SIG-M5 (cell line): ENCODE results near the gene JOSD1.

ENCODE experiments used
- DNase-seq: peaks from one replicate; lab custom pipeline; 2025; lab: John Stamatoyannopoulos, UW

The JOSD1 gene

DNA sequence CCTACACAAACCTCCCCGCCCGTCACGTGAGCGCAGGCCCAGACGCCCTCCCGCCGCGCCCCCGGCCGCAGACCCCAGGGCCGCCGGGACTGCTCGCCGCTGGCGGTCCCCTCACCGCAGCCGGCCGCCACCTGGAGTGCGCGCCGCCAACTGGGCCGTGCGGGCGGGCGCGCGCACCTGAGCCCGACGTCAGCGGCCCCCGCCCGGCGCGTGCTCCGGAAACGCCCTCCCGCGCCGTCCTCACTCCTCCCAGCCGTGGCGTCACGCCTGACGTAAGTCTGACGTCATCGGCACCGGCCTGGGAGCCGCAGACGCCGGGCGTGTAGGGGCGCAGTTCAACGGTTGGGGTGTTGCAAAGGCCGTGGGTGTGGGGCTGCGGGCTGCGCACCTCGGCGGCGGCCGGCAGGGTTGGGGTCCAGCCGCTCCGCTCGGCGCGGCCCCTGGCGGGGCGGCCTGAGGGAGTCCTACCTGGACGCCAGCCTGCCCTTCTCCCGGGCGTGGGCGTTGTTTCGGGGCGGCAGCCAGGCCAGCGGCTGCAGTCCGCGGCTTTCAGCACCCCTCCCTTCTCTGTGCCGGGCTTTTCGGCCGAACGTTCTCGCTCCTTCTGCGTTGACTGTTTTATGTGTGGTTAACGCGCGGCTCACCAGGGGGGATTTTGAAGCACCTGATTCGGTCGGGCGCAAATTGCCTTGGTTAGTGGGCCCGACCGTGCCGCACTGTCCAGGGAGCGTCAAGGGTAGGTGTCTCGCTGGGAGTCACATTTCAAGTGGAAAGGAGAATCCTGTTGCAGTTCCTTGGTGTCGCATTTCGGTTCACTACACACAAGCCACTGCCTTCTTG, at the start of gene JOSD1:
Gene JOSD1, minus strand, starts transcription at position 155 of the 840 bp plus-strand sequence. CDS start 956 bp downstream, outside the sequence.
- no peak for DNase-seq

DNA sequence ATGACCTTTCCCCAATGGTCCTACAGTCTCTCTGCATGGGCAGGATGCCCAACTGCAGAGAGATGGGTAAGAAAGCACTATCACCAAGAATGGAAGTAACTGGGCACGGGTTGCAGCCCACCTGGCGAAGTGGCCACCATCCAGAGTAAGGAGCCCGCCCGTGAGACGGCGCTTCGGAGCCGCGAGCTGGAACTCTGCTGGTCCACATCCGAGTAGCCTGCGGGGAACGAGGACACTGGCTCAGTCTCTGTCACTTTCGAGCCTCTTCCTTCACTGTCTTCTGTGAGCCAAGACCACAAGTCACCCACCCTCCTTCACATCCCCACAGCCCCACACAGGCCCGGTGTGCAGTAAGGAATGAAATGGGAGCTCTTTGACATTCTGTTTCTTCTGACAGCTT, 49.4 kb upstream of the JOSD1 start:
- DNase-seq, result no peak

DNA sequence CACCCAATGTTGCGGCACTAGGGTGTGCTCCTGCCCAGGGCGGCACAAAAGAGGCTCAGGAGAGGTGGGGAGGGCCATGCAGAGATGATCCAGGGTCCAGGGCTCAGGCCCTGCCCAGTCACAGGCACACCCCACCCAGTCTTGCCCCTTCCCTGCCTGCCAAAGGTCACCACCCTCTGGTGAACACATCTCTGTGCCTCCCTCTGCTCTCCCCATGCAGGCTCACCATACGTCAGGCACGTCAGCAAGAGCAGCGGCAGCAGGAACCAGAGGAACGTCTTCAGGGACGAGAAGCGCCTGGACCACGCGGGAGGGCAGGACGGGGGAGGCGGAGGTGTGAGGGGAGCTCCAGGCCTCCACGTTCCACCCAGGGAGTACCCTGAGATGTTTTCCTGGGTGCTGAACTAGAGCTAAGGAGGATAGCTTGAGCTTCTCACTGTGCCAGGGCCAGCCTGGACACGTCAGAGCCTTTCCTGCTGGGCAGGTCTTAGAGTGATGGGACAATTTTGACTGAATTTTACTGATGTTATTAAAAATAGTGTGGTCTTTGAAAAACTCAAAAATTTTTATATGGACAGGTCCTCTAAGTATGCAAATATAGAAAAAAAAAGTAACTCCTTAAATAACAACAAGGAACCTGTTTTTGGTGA, 47.9 kb upstream of the JOSD1 start:
- DNase-seq, result no peak

DNA sequence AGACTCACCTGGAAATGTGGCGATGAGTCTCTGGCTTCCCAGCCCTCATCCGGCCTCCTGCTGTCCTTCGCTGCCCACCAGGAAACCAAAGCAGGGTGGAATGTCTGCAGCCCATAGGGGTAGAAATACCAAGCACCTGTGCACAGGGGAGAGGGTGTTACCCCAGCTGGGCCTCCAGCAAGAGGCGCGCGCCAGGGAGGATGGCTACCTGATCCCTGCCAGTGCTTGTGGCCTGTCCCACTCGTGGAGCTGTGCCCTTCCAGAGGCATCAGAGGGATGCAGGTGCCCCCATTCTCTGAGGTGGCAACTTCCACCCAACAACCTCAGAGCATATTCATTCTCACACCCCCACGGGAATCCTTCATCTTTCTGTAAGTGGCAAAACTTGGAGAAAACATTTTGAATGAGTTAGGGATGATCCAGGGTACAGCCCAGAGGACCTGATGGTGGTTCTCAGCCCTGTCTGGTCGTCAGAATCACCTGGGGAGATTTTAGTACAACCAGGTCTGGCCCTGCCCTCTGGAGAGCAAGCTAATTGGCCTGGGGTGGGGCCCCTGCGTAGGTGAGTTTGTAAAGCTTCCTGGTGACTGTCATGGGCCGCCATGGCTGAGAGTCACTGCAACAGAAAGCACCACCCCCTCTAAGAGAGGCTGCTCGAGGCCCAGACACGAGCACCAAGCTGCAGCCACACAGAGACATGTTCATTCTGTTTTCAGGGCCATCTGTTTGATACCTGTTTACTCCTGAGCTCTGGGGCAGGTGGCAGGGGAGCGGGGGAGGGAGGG, 45.1 kb upstream of the JOSD1 start:
- DNase-seq, result no peak

DNA sequence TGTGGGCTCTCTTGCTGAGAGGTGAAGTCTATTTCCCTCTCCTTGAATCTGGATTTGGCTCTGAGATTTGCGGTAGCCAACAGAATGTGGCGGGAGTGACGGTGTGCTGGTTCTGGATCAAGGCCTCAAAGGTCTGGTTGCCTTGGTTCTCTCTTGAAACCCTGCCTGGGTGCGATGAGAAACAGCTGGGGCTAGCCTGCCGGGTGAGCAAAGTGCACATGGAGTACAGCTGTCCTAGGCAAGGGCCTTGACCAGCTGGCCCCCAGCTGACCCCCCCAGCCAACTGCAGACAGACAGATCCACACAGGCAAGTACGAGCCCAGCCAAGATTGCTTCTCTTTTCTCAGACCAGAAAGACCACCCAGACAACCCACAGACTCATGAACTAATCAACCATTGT, 44.2 kb upstream of the JOSD1 start:
- DNase-seq, result no peak

DNA sequence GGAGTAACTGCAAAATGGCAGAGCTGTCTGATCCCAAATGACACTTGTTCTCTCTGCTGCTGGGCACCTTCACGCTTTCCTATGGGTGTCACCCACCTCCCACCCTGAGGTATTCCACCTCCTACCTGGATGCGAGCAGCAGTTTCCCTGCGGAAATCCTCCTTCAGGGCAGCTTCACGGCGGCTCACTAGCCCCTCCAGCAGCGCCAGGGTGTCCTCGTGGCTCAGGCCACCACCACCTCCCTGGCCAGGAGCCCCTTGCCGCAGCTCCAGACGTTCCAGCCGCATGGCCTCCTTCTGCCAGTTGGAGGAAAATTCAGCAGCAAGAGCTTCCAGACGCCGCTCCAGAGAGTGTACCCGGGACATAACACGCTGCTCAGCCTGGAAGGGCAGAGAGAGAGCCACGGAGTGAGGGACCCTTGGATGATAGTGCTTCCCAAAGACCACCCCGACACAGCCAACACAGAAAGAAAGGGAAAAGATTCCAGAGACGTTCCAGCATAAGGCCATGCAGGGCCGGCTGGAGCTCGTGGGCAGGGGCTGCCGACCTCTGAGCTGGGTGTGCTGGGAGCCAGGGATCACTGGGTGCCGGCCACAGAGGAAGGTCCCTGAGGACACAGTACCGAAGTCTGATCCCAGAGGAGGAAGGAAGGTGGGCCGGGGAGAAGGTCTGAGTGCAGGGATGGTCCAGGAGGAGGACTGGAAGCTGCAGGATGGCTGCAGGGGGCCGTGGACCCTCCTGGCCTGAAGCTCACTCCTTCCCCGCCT, 41.6 kb upstream of the JOSD1 start:
- no peak for DNase-seq

DNA sequence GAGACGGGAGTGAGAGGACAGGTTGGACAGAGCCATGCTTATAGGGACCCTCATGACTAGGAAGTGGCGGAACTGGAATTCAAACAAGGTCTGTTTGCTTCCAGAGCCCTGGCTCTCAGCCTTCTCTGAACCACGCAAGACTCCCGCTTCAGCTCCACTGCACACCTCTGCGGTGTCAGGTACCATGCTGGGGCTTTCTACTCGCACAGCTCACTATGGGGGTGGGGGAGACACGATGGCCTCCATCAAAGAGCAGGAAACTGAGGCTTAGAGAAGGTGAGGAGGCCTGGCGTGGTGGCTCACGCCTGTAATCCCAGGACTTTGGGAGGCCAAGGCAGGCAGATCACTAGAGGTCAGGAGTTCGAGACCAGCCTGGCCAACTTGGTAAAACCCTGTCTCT, 40.8 kb upstream of the JOSD1 start:
- DNase-seq, result no peak

DNA sequence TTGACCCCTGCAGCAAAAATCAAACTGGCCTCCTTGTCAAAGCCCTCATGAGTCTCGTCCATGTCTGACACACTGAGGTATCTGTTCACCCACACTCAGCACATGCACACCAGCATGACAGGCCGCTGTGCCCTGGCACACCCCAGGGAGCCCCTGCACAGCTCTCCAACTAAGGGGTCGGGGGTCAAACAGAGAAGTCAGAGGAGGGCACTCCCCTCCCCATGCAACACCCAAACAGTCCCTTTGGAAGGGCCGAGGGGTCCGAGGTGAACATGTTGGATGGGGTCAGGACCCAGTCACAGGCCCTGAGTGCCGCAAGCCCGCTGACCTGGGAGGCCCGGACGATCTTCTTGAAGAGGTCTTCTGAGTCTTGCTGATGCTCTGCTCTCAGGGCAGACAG, 40.4 kb upstream of the JOSD1 start:
- DNase-seq, result no peak

DNA sequence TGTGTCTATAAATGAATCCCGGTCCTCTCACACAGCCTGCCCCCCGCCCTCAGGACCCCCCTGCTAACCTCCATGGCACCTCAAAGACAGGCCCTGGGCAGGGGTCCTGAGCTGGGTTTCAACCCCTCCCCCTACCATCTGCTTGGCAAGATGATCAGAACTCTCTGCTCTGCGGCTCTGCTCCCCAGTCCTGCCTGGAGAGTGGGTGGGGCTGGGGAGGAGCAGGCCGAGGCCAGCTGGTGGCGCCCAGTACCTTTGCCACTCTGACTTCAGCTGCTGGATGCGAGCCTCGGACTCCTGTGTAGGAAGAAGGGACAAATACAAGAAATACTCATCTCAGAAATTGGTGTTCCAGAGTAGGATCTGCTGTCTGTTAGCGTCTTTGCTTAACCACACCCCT, 40.0 kb upstream of the JOSD1 start:
- no peak for DNase-seq

DNA sequence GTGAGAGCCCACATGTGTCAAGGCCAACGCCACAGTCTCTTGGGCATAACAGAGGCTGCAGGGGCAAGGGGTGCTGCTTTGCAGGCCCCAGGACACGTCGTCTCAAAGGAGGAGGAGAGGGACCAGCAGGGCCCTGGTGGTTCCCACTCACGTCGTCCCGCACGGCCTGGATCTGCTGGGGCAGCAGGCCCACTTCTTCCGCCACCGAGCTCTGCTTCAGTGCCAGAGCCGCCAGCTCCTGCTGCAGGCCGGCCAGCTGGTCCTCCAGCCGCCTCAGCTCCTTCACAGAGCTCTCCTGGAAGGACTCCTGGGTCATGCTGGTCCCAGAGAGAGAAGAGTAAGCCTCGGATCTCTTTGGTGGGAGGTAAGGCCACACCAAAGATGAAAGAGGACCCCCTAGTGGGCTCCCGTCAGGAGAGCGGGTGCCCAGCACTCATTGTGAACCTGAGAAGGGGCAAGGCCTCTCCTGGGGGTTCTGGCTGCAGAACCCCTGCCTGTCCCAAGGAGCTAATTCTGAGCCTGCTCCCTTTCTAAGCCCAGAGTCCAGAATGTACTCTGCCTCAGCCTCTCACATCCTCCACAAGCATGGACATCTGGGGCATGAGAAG, 39.5 kb upstream of the JOSD1 start:
- no peak for DNase-seq

DNA sequence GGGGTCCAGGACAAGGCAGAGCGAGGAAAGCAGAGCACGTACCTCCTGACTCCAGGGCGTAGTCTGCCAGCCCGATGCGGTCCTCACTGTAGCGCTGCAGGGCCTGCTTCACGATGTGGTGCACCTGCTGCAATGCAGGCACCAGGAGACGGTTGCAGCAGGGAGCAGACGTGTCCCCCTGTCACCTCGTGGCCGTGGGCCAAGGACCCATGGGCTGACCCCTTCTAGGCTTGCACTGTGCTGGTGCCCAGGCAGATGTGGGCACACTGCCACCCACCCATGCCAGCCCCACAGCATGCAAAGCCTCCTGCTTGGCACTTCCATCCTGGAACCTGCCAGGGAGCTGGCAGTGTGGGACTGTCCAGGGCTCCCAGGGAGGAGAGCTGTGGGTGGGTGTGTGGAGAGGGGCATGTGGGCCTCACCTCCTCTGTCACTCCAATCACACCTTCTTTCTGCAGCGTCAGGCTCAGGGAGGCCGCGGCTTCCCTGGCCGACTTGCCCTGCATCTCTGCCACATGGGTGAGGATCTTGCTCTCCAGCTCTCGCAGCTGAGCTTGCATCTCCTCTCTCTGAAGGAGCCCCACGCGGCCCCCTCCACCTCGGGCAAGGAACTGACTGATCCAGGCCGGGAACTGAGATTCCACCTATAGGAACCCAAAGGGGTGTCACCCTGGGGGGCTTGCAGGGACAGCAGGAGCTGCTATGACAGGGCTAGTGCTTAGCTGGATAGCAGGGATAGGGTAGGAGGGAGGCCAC, 38.7 kb upstream of the JOSD1 start:
- DNase-seq, result no peak

DNA sequence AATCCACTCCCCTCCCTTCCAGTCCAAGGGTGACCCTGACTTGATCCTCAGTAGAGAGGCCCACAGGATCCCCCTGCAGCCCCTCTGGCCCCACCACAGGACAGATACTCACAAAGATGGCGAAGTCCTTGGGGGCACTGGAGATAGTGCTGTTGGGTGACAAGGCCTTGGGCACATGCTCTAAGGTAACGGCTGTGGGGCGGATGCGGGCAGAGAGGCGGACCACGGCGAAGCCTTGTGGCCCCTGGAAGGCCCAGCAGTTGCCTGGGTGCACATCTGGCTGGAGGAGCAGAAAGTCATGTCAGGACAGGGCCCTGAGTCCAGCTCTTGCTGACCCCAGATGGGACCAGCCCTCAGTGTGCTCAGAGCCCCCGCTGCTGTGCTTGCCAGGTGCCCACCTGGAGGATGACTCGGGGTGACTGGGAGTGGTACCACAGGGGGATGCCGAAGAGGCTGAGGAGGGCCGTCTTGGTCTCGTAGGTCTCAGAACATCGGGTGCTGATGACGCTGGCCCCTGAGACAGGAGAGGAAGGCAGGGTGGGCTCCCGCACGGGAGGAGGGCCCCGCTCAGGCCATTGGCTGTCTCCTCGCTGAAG, 37.8 kb upstream of the JOSD1 start:
- DNase-seq, result no peak

DNA sequence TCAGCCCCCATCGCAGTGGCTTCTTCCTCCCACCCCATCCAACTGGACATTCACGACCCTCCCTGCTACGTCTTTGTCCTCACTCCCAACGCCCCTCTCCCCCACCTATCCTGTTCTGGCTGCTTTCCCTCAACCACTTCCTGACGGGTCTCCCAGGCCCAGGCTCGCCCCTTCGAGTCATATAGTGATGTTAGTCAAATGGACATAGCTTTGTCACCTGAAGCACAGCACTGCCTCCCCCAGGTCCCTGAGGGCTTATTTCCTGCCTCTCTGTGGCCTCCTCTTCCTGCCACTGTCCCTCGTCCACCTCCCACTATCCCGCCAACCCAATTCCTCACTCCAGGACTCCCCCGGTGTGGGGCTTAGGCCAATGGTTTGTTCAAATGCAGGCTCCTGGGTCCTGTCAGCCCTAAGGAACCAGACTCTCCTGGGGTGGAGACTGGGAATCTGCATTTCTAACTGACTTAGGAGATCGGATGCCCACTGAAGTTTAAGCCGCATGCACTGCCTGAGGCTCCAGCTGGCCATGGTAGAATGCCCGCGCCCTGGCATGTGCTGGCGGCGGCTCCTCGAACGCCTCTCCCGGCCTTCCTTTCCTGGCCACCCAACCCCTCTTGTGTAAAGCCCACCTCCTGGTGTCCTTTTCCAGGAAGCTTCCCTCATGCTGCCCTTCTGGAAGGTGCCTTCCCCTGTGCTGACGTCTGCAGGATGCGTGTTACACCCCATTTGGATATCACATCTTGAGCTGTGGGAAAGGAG, 36.7 kb upstream of the JOSD1 start:
- no peak for DNase-seq

DNA sequence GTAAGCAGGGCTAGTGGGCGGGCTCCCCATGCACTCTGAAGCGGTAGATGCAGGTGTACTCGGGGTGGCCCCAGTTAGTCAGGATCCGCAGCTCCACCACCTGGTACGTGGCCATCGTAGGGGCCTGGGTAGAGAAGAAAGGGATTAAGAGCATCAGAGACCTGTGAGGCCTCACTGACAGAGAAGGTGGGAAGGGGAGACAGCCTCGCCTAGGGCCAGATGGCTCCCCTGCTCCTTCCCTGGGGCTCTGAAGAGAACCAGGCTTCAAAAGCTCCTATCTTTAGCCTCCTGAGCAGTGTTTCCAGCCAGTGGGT, 35.5 kb upstream of the JOSD1 start:
- DNase-seq, result no peak

DNA sequence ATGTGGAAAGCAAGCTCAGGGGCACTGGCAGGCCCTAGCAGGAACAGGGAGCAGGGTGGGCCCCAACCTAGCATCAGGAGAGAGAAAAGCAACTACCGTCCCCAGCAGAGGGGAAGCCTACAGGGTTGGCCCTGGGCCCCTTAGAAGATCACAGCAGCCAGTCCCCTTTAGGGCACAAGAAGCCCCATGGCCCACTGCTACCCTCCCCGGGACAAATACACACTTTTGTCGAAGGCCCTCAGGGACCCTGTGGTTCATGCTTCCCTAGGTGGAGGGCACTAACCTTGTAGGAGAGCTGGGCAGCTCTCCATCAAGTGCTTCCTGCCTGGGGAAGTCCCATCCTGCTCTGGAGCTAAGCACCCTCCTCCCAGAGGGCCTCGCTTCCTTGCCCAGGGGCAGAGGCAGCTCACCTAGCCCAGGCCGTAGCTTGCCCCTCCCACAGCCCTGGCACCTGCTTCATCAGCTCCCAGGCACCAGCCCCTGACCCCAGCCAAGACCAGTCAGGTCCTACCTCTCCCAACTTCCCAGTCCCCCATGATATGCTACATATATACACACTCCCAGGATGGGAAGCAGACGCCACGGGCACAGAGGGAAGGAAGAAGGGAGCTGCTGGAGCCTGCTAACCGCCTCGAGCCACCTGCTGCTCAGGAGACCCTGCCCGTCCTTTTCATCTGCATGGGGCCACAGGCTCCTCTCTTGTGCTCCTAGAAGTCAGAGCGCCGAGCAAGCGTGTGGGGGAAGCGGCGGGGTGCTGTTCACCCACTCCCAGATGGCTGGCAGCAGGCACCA, 34.9 kb upstream of the JOSD1 start:
- no peak for DNase-seq

DNA sequence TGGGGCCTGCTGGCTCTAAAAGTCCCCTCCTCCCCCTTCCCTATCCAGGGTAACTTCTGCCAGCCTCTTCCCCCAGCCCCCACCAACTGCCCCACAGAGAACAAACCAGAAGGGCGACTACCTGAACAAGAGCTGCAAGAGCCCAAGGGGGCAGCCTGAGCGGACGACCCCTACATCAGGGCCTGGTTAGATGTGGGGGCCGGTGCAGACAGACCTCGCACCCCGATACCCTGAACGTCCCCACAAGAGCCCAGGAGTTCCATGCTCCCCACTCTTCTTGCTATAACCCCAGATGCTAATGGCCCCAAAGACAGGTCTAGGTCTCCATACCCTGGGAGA, 34.4 kb upstream of the JOSD1 start:
- DNase-seq, result no peak

DNA sequence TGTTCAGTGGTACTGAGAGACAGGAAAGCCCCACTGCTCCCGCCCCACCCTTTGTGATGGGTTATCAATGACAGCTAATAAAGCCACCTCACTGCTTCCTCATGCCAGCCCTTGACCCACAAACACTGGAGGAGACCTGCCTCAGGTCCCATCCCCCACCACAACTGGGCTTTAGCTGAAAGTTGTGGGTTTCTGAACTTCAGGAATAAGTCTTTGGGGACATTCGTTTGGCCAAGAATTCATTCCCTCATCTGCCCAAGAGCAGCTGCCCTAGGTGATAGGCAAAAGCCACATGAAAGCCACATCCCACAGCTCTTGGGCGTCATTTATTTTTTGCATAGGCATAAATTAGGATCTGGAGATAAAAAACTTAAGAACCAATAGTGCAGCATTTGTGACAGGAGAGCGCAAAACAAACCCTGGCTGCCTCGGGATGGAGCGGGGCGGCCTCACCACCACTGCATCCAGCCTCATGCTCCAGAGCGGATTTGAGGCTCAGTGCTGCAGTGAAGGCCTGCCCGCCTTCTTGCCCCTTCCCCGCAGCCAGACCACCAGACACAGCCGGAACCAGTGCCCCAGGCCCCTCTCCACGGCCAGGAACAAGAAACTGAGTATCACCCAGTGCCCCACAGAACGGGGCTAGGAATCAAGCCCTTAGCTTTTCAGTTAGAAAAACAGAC, 33.8 kb upstream of the JOSD1 start:
- no peak for DNase-seq

DNA sequence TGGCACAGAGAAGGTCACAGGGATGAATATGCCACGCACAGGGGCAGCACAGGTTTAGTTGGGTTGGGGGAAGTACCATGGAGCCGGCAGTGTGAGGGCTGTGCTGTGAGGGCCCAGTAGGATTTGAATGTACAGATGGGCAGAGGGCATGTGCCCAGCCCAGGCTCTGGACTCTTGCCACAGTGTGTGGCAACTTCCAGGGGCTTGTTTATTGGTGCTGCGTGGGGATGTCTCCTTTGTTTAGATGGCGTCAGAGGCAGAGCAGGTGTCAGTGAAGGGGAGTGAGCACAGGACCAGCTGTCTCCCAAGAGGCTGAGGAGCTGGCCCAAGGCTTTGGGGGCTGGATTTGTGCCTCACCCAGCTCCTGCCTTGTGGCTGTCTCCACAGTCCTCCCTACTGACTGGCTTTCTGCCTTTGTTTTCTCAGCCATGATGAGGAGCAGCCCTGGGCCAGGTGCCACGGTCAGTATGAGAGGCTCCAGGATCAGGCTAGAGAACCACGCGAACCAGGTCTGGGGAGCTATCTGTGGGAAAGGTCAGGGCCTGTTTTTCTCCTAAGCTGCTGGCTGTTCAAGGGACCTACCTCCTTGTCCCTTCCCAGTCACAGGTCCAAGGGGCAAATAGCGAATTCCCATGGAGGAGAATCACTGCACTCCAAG, 33.1 kb upstream of the JOSD1 start:
- no peak for DNase-seq
